BE2C (cell line): ENCODE measurements around the gene TTC16.
A peak's percentile ranks its signal among the peaks of the same experiment; 100 is the strongest.

Experiments used
- DNase-seq: peaks from one replicate; pipeline ENCODE4 v3.0.0-alpha.2; 2020
- H3K27me3 ChIP-seq: fragments of 250-450 bp; sonication (Bioruptor Pico); 2 replicates; pipeline ENCODE4 v1.5.1; 2020; ENCODE audit warnings: mild to moderate bottlenecking
- H3K36me3 ChIP-seq: fragments of 250-450 bp; sonication (Bioruptor Pico); 2 replicates; pipeline ENCODE4 v1.5.1; 2020; ENCODE audit warnings: mild to moderate bottlenecking
- H3K4me1 ChIP-seq: fragments of 250-450 bp; sonication (Bioruptor Pico); 2 replicates; pipeline ENCODE4 v1.5.1; 2020
- H3K4me3 ChIP-seq: 2 replicates; pipeline ENCODE4 v1.5.1; 2011; ENCODE audit warnings: low read depth, low read length
- H3K9me3 ChIP-seq: fragments of 250-450 bp; sonication (Bioruptor Pico); 2 replicates; pipeline ENCODE4 v1.5.1; 2020
- TF ChIP-seq, protein P1 (sequence below): IDR thresholded peaks from 2 replicates; pipeline ENCODE4 v1.5.1; 2012; ENCODE audit warnings: mild to moderate bottlenecking, low read depth, low read length

Gene TTC16

DNA sequence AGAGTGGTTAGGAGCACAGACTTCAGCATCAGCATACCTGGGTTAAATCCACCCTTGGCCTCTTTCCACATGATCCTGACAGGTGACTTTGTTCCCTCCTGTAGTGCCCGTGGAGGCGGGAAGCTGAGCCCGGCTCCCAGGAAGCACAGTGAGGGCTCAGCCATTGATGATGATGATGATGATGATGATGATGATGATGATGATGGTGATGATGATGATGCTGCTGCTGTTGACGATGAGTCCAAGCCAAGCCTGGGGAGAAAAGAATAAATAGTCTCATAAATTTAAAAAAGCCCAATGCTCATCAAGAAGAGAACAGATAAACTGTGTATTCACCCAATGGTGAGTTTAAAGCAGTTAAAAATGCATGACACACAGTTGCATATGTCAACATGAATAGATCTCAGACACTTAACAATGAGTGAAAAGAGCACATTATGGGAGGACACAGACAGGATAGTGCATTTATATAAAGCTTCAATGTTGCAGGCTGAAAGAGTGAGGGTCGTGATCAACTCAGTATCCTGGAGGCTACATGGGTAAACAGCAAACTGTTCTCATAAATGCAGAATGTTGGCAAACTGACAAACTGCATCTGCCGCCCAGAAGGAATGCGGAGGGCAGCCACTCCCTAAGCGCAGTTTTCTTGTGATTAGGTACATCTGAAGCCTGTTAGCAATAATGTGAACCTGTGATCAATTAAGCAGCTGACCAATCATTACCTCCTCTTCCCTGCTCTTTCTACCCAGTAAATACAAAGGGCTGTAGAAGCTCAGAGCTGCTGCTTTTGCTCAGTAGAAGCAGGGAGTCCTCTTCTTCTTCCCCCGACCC, 20.8 kb upstream of the TTC16 start:
- TF ChIP-seq, protein P1, sequence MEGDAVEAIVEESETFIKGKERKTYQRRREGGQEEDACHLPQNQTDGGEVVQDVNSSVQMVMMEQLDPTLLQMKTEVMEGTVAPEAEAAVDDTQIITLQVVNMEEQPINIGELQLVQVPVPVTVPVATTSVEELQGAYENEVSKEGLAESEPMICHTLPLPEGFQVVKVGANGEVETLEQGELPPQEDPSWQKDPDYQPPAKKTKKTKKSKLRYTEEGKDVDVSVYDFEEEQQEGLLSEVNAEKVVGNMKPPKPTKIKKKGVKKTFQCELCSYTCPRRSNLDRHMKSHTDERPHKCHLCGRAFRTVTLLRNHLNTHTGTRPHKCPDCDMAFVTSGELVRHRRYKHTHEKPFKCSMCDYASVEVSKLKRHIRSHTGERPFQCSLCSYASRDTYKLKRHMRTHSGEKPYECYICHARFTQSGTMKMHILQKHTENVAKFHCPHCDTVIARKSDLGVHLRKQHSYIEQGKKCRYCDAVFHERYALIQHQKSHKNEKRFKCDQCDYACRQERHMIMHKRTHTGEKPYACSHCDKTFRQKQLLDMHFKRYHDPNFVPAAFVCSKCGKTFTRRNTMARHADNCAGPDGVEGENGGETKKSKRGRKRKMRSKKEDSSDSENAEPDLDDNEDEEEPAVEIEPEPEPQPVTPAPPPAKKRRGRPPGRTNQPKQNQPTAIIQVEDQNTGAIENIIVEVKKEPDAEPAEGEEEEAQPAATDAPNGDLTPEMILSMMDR = no peak
- Histone ChIP-seq H3K27me3 (no peaks in the 10 kb centered on the region), H3K9me3 (no peaks in the 10 kb centered on the region), H3K36me3 (peaks cover 10% of the 10 kb centered on the region), H3K4me3 (no peak overlapping the region), H3K4me1 (peaks cover under 1% of the 10 kb centered on the region; the same call in 1 of the 2 replicates)
- DNase-seq = no peak

DNA sequence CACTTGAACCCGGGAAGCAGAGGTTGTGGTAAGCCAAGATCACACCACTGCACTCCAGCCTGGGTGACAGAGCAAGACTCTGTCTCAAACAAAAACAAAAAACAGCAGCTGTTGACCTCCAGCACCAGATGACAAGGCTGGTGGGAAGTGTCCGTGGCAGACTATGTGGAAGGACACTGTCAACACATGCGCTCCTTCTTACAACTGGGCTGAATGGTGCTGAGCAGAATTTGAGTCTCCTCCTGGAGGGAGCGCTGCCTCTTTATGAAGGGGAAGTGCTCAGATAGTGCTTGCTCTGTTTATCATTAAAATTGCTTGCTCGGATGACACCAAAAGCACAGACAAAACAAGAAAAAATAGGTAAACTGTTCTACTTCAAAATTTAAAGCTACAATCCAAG, 18.3 kb upstream of the TTC16 start:
- H3K27me3 ChIP-seq = no peaks in the 10 kb centered on the region
- no peak overlapping the region for H3K4me3 ChIP-seq
- TF ChIP-seq, protein P1 = no peak
- H3K9me3 ChIP-seq = no peaks in the 10 kb centered on the region
- no peaks in the 10 kb centered on the region for H3K36me3 ChIP-seq
- no peak for DNase-seq
- H3K4me1 ChIP-seq = peaks cover 11% of the 10 kb centered on the region; the same call in 1 of the 2 replicates

- no peak overlapping the region for H3K4me3 ChIP-seq
- H3K27me3 ChIP-seq = no peaks in the 10 kb centered on the region
- H3K36me3 ChIP-seq = no peaks in the 10 kb centered on the region
- TF ChIP-seq, protein P1 = no peak
- H3K9me3 ChIP-seq = no peaks in the 10 kb centered on the region
- peaks cover 11% of the 10 kb centered on the region; the same call in 1 of the 2 replicates for H3K4me1 ChIP-seq
- DNase-seq = no peak
These were observed 17.5 kb upstream of the TTC16 start for GRCh38 chr9:127698386-127698785.

GRCh38 chr9:127698985-127699670, 16.8 kb upstream of the TTC16 start:
- DNase-seq = peak; percentile 96

DNA sequence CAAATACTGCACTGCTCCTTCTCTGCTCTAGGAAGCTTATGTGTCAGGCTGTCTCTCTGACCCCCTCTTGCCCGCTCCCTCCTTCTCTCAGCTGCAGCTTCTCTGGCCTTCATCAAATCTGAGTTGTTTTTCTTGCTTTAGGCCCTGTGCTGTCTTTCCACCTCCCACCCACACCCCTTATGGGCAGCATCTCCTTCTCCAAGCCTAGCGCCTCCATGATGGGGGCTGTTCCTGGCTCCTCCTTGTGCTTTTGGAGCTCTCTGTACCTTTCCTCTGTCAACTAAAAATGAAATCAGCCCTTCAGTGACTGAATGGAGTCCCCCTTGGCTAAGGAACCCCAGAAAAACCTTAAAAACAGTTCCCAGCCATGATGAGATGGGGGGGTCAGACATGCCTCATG, 15.7 kb upstream of the TTC16 start:
- no peaks in the 10 kb centered on the region for H3K9me3 ChIP-seq
- H3K4me1 ChIP-seq = peaks cover 11% of the 10 kb centered on the region; the same call in 1 of the 2 replicates
- H3K4me3 ChIP-seq = no peak overlapping the region
- no peak for DNase-seq
- H3K36me3 ChIP-seq = no peaks in the 10 kb centered on the region
- TF ChIP-seq, protein P1 = no peak
- no peaks in the 10 kb centered on the region for H3K27me3 ChIP-seq

More at GRCh38 chr9:127698985-127699670, 16.8 kb upstream of the TTC16 start:
- no peaks in the 10 kb centered on the region for H3K9me3 ChIP-seq
- TF ChIP-seq, protein P1 = 0 out of 2 replicates have a peak, but pooled peaks have one; percentile 18
- no peaks in the 10 kb centered on the region for H3K27me3 ChIP-seq
- H3K36me3 ChIP-seq = no peaks in the 10 kb centered on the region
- peak overlapping the region; percentile 55 for H3K4me3 ChIP-seq
- peaks cover 11% of the 10 kb centered on the region; the same call in 1 of the 2 replicates for H3K4me1 ChIP-seq
